ENCODE measurements around the gene KCNF1. TPM values are rescaled to one million over a fixed set of nuclear protein-coding genes. Genes with fewer than 3 reads are reported as not detected.

Gene KCNF1
- polyA plus RNA-seq, 1 donor from 2014 or later = 11.4 TPM

GRCh38 chr2:10947446-10948187, 35.9 kb downstream of the KCNF1 start:
- no peak overlapping the region for H3K4me2 ChIP-seq (ENCODE audit: low read length)
- TF ChIP-seq MXI1 (conservative IDR thresholded peaks at IDR 0.05; ENCODE audit: poor library complexity, severe bottlenecking) (no peak), EZH2 (IDR thresholded peaks at IDR 0.05; ENCODE audit: borderline replicate concordance, insufficient read depth, low read length, poor library complexity, severe bottlenecking) (no peak), CTCF (IDR thresholded peaks at IDR 0.05; ENCODE audit: poor library complexity, severe bottlenecking) (no peak), TAF1 (IDR thresholded peaks at IDR 0.05; ENCODE audit: low read depth) (no peak), SMC3 (conservative IDR thresholded peaks at IDR 0.05; ENCODE audit: poor library complexity) (no peak), EP300 (conservative IDR thresholded peaks at IDR 0.05; ENCODE audit: poor library complexity, severe bottlenecking) (no peak), POLR2AphosphoS5 (IDR thresholded peaks at IDR 0.05) (no peak), RAD21 (conservative IDR thresholded peaks at IDR 0.05) (no peak)
- TF ChIP-seq, protein P1, sequence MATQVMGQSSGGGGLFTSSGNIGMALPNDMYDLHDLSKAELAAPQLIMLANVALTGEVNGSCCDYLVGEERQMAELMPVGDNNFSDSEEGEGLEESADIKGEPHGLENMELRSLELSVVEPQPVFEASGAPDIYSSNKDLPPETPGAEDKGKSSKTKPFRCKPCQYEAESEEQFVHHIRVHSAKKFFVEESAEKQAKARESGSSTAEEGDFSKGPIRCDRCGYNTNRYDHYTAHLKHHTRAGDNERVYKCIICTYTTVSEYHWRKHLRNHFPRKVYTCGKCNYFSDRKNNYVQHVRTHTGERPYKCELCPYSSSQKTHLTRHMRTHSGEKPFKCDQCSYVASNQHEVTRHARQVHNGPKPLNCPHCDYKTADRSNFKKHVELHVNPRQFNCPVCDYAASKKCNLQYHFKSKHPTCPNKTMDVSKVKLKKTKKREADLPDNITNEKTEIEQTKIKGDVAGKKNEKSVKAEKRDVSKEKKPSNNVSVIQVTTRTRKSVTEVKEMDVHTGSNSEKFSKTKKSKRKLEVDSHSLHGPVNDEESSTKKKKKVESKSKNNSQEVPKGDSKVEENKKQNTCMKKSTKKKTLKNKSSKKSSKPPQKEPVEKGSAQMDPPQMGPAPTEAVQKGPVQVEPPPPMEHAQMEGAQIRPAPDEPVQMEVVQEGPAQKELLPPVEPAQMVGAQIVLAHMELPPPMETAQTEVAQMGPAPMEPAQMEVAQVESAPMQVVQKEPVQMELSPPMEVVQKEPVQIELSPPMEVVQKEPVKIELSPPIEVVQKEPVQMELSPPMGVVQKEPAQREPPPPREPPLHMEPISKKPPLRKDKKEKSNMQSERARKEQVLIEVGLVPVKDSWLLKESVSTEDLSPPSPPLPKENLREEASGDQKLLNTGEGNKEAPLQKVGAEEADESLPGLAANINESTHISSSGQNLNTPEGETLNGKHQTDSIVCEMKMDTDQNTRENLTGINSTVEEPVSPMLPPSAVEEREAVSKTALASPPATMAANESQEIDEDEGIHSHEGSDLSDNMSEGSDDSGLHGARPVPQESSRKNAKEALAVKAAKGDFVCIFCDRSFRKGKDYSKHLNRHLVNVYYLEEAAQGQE (IDR thresholded peaks at IDR 0.05; ENCODE audit: borderline replicate concordance) = no peak
- no peak overlapping the region for H3K27ac ChIP-seq (ENCODE audit: low read length)
- no peak overlapping the region for H3K9ac ChIP-seq (ENCODE audit: low read length)
- H4K20me1 ChIP-seq (ENCODE audit: insufficient read depth) = no peaks in the 10 kb centered on the region
- H3K4me3 ChIP-seq (ENCODE audit: low read length) = no peak overlapping the region
- no peaks in the 10 kb centered on the region for H3K79me2 ChIP-seq (replicated peaks; ENCODE audit: insufficient read depth, low read length)
- H3K9me2 ChIP-seq (ENCODE audit: insufficient read depth, low read length) = no peaks in the 10 kb centered on the region
- H3K36me3 ChIP-seq (ENCODE audit: insufficient read depth, low read length) = no peaks in the 10 kb centered on the region
- H3K27me3 ChIP-seq (ENCODE audit: insufficient read depth, low read depth, low read length) = no peaks in the 10 kb centered on the region
- H3K9me3 ChIP-seq (ENCODE audit: low read length) = no peaks in the 10 kb centered on the region
- no peaks in the 10 kb centered on the region for H3F3A ChIP-seq (ENCODE audit: insufficient read depth, low read length, poor library complexity, severe bottlenecking)
- no peak overlapping the region for H2AFZ ChIP-seq (ENCODE audit: low read depth, low read length)

DNA sequence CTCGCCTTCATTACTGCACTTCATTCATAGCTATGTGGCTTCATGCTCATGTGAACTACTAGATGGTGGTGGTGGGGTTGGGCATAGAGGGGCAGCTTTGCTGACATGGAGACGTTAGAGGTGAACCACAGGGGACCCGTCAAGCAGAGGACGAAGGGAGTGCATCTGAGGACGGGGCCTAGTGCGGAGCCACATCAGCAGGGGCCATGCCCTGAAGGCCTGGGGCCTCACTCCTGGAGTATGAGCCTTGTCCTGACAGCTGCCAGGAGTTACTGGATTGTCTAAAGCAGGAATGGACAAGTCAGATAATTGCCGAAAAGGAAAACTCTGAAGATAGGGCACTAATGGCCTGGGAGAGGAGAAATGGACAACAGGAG, 36.4 kb downstream of the KCNF1 start:
- H2AFZ ChIP-seq (ENCODE audit: low read depth, low read length) = no peak overlapping the region
- H3K9me2 ChIP-seq (ENCODE audit: insufficient read depth, low read length) = no peaks in the 10 kb centered on the region
- no peak overlapping the region for H3K4me2 ChIP-seq (ENCODE audit: low read length)
- no peaks in the 10 kb centered on the region for H3K27me3 ChIP-seq (ENCODE audit: insufficient read depth, low read depth, low read length)
- no peaks in the 10 kb centered on the region for H3K79me2 ChIP-seq (replicated peaks; ENCODE audit: insufficient read depth, low read length)
- TF ChIP-seq MXI1 (conservative IDR thresholded peaks at IDR 0.05; ENCODE audit: poor library complexity, severe bottlenecking) (no peak), EP300 (conservative IDR thresholded peaks at IDR 0.05; ENCODE audit: poor library complexity, severe bottlenecking) (no peak), SMC3 (conservative IDR thresholded peaks at IDR 0.05; ENCODE audit: poor library complexity) (no peak), POLR2AphosphoS5 (IDR thresholded peaks at IDR 0.05) (no peak), RAD21 (conservative IDR thresholded peaks at IDR 0.05) (no peak), TAF1 (IDR thresholded peaks at IDR 0.05; ENCODE audit: low read depth) (no peak), CTCF (IDR thresholded peaks at IDR 0.05; ENCODE audit: poor library complexity, severe bottlenecking) (no peak), EZH2 (IDR thresholded peaks at IDR 0.05; ENCODE audit: borderline replicate concordance, insufficient read depth, low read length, poor library complexity, severe bottlenecking) (no peak)
- TF ChIP-seq, protein P1 (IDR thresholded peaks at IDR 0.05; ENCODE audit: borderline replicate concordance) = no peak
- H3F3A ChIP-seq (ENCODE audit: insufficient read depth, low read length, poor library complexity, severe bottlenecking) = no peaks in the 10 kb centered on the region
- no peaks in the 10 kb centered on the region for H3K36me3 ChIP-seq (ENCODE audit: insufficient read depth, low read length)
- H3K9ac ChIP-seq (ENCODE audit: low read length) = no peak overlapping the region
- H3K9me3 ChIP-seq (ENCODE audit: low read length) = no peaks in the 10 kb centered on the region
- no peak overlapping the region for H3K4me3 ChIP-seq (ENCODE audit: low read length)
- no peaks in the 10 kb centered on the region for H4K20me1 ChIP-seq (ENCODE audit: insufficient read depth)
- no peak overlapping the region for H3K27ac ChIP-seq (ENCODE audit: low read length)
